Neural cell (in vitro differentiated cells): ENCODE results near the gene LRRC2. TPM values are rescaled to one million over a fixed set of nuclear protein-coding genes. Genes with fewer than 3 reads are reported as not detected.

Source experiments
- H2AFZ ChIP-seq: fragments of 200-600, 300-800 bp; sonication (generic), shearing (Covaris generic); 2 replicates; pipeline ENCODE4 v1.6.0; 2014; ENCODE audit warnings: low read depth, mild to moderate bottlenecking, antibody characterized with exemption, low read length, moderate library complexity
- H3F3A ChIP-seq: fragments of 200-600 bp; shearing (Covaris generic); 2 replicates; pipeline ENCODE4 v1.6.1; 2016; ENCODE audit warnings: mild to moderate bottlenecking, moderate library complexity, mixed read lengths, antibody characterized with exemption, low read length; ENCODE audit not compliant: insufficient read depth, poor library complexity, severe bottlenecking
- H3K27ac ChIP-seq: fragments of 200-600, 300-800 bp; sonication (generic), shearing (Covaris generic); 2 replicates; pipeline ENCODE4 v1.5.1; 2014; ENCODE audit warnings: mild to moderate bottlenecking, low read length, moderate library complexity
- H3K27me3 ChIP-seq: fragments of 300-800, 200-600 bp; sonication (generic), shearing (Covaris generic); 2 replicates; pipeline ENCODE4 v1.6.0; 2014; ENCODE audit warnings: mild to moderate bottlenecking, low read depth, low read length, moderate library complexity; ENCODE audit not compliant: insufficient read depth
- H3K36me3 ChIP-seq: fragments of 300-800, 200-600 bp; sonication (generic), shearing (Covaris generic); 2 replicates; pipeline ENCODE4 v1.5.1; 2014; ENCODE audit warnings: mild to moderate bottlenecking, antibody characterized with exemption, low read length, moderate library complexity; ENCODE audit not compliant: insufficient read depth
- H3K4me2 ChIP-seq: fragments of 300-800, 200-600 bp; sonication (generic), shearing (Covaris generic); 2 replicates; pipeline ENCODE4 v1.6.0; 2014; ENCODE audit warnings: mild to moderate bottlenecking, low read length
- H3K4me3 ChIP-seq: fragments of 300-800, 200-600 bp; sonication (generic), shearing (Covaris generic); 2 replicates; pipeline ENCODE4 v1.5.1; 2014; ENCODE audit warnings: mild to moderate bottlenecking, low read length, moderate library complexity
- H3K79me2 ChIP-seq: fragments of 200-600 bp; shearing (Covaris generic); replicated peaks from 2 replicates; pipeline ENCODE4 v1.6.0; 2014; ENCODE audit warnings: mild to moderate bottlenecking, low read length, moderate library complexity; ENCODE audit not compliant: insufficient read depth
- H3K9ac ChIP-seq: fragments of 300-800, 200-600 bp; sonication (generic), shearing (Covaris generic); 2 replicates; pipeline ENCODE4 v1.6.1; 2016; ENCODE audit warnings: mild to moderate bottlenecking, low read length, mixed read lengths
- H3K9me2 ChIP-seq: fragments of 200-600 bp; shearing (Covaris generic); 2 replicates; pipeline ENCODE4 v1.6.1; 2016; ENCODE audit warnings: mild to moderate bottlenecking, low read length, mixed read lengths; ENCODE audit not compliant: insufficient read depth
- H3K9me3 ChIP-seq: fragments of 200-600, 300-800 bp; sonication (generic), shearing (Covaris generic); 2 replicates; pipeline ENCODE4 v1.6.1; 2016; ENCODE audit warnings: mild to moderate bottlenecking, mixed run types, low read length, moderate library complexity, mixed read lengths
- H4K20me1 ChIP-seq: fragments of 200-600 bp; shearing (Covaris generic); 2 replicates; pipeline ENCODE4 v1.6.1; 2016; ENCODE audit warnings: mild to moderate bottlenecking, mixed run types; ENCODE audit not compliant: insufficient read depth
- EP300 ChIP-seq: fragments of 450-650 bp; conservative IDR thresholded peaks from 2 replicates; pipeline ENCODE4 v1.6.1; 2014; ENCODE audit warnings: antibody characterized with exemption, mild to moderate bottlenecking, moderate library complexity; ENCODE audit not compliant: poor library complexity, severe bottlenecking
- EZH2 ChIP-seq: fragments of 200-600, 300-800 bp; shearing (Covaris generic), sonication (generic); IDR thresholded peaks from 2 replicates; pipeline ENCODE4 v1.6.1; 2014; ENCODE audit warnings: antibody characterized with exemption, low read length, borderline replicate concordance, mild to moderate bottlenecking; ENCODE audit not compliant: insufficient read depth, poor library complexity, severe bottlenecking
- MXI1 ChIP-seq: fragments of 450-650 bp; conservative IDR thresholded peaks from 2 replicates; pipeline ENCODE4 v1.6.1; 2014; ENCODE audit warnings: antibody characterized with exemption, mild to moderate bottlenecking; ENCODE audit not compliant: poor library complexity, severe bottlenecking
- POLR2AphosphoS5 ChIP-seq: IDR thresholded peaks from 2 replicates; pipeline ENCODE4 v1.6.1; 2012
- RAD21 ChIP-seq: fragments of 450-650 bp; conservative IDR thresholded peaks from 2 replicates; pipeline ENCODE4 v1.6.1; 2014; ENCODE audit warnings: antibody characterized with exemption, mild to moderate bottlenecking, moderate library complexity
- SMC3 ChIP-seq: fragments of 450-650 bp; conservative IDR thresholded peaks from 2 replicates; pipeline ENCODE4 v1.6.1; 2014; ENCODE audit warnings: antibody characterized with exemption, mild to moderate bottlenecking, moderate library complexity; ENCODE audit not compliant: poor library complexity
- TAF1 ChIP-seq: IDR thresholded peaks from 2 replicates; pipeline ENCODE4 v1.6.1; 2012; ENCODE audit warnings: low read depth
- polyA plus RNA-seq: library from polyadenylated mRNA; depleted of rRNA; stranded (reverse); fragments of >200 nt; gene quantifications from 2 replicates; pipeline ENCODE4 v1.2.3, GENCODE V29; 2014
- TF ChIP-seq, protein P1 (sequence below): fragments of 450-650 bp; IDR thresholded peaks from 2 replicates; pipeline ENCODE4 v1.5.1; 2014; ENCODE audit warnings: antibody characterized with exemption, mild to moderate bottlenecking, moderate library complexity; ENCODE audit not compliant: poor library complexity, severe bottlenecking
- TF ChIP-seq, protein P2 (sequence below): IDR thresholded peaks from 2 replicates; pipeline ENCODE4 v1.6.1; 2012; ENCODE audit warnings: borderline replicate concordance

Gene LRRC2
- polyA plus RNA-seq, 1 donor from 2014 or later = not detected

DNA sequence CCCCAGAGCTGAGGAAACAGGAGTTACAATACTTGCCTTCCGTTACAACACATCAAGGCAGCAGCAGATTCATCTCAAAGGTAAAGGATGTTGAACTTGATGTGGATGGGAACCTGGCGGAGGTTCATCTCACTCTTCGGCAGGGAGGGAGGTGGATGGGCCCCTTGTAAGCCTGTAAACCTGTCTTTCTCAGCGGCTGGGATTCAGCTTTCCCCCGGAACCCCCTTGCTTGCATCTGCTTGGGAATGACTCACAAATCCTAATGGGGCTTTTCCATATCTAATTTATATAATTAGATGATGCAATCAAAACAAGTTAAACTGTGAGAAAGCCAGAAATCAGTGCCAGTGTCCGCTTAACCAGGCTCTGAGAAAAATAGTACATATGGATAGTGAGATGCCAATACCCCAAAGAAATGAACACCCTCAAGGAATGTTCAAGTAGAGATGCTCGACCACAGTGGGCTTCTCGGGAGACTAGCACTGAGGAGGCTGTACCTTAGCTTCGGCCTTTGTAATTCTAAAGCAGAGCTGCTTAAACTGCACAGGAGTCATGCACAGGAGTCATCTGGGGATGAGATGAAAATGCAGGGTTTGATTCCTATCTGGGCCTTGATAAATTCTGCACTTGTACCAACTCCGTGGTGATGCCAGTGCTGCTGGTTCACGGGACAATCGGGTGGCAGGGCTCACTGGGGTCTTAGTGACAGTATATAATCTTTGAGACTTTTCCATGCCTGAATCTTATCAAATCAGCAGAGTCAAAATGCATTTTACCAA lies 44.0 kb upstream of the LRRC2 start:
- H3K4me2 ChIP-seq = no peak overlapping the region
- H3K36me3 ChIP-seq = no peaks in the 10 kb centered on the region
- H3K79me2 ChIP-seq = no peaks in the 10 kb centered on the region
- H3K4me3 ChIP-seq = no peak overlapping the region
- H4K20me1 ChIP-seq = no peaks in the 10 kb centered on the region
- no peaks in the 10 kb centered on the region for H3K27me3 ChIP-seq
- no peak overlapping the region for H3K27ac ChIP-seq
- no peak overlapping the region for H2AFZ ChIP-seq
- no peaks in the 10 kb centered on the region for H3K9me3 ChIP-seq
- TF ChIP-seq RAD21 = no peak
- TF ChIP-seq, protein P1, sequence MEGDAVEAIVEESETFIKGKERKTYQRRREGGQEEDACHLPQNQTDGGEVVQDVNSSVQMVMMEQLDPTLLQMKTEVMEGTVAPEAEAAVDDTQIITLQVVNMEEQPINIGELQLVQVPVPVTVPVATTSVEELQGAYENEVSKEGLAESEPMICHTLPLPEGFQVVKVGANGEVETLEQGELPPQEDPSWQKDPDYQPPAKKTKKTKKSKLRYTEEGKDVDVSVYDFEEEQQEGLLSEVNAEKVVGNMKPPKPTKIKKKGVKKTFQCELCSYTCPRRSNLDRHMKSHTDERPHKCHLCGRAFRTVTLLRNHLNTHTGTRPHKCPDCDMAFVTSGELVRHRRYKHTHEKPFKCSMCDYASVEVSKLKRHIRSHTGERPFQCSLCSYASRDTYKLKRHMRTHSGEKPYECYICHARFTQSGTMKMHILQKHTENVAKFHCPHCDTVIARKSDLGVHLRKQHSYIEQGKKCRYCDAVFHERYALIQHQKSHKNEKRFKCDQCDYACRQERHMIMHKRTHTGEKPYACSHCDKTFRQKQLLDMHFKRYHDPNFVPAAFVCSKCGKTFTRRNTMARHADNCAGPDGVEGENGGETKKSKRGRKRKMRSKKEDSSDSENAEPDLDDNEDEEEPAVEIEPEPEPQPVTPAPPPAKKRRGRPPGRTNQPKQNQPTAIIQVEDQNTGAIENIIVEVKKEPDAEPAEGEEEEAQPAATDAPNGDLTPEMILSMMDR = no peak
- no peak for TF ChIP-seq EZH2
- TF ChIP-seq, protein P2, sequence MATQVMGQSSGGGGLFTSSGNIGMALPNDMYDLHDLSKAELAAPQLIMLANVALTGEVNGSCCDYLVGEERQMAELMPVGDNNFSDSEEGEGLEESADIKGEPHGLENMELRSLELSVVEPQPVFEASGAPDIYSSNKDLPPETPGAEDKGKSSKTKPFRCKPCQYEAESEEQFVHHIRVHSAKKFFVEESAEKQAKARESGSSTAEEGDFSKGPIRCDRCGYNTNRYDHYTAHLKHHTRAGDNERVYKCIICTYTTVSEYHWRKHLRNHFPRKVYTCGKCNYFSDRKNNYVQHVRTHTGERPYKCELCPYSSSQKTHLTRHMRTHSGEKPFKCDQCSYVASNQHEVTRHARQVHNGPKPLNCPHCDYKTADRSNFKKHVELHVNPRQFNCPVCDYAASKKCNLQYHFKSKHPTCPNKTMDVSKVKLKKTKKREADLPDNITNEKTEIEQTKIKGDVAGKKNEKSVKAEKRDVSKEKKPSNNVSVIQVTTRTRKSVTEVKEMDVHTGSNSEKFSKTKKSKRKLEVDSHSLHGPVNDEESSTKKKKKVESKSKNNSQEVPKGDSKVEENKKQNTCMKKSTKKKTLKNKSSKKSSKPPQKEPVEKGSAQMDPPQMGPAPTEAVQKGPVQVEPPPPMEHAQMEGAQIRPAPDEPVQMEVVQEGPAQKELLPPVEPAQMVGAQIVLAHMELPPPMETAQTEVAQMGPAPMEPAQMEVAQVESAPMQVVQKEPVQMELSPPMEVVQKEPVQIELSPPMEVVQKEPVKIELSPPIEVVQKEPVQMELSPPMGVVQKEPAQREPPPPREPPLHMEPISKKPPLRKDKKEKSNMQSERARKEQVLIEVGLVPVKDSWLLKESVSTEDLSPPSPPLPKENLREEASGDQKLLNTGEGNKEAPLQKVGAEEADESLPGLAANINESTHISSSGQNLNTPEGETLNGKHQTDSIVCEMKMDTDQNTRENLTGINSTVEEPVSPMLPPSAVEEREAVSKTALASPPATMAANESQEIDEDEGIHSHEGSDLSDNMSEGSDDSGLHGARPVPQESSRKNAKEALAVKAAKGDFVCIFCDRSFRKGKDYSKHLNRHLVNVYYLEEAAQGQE = no peak
- TF ChIP-seq SMC3 = no peak
- no peak for TF ChIP-seq MXI1
- no peak for TF ChIP-seq EP300
- no peak for TF ChIP-seq TAF1
- no peak for TF ChIP-seq POLR2AphosphoS5
- no peak overlapping the region for H3K9ac ChIP-seq
- H3K9me2 ChIP-seq = no peaks in the 10 kb centered on the region
- no peaks in the 10 kb centered on the region for H3F3A ChIP-seq

DNA sequence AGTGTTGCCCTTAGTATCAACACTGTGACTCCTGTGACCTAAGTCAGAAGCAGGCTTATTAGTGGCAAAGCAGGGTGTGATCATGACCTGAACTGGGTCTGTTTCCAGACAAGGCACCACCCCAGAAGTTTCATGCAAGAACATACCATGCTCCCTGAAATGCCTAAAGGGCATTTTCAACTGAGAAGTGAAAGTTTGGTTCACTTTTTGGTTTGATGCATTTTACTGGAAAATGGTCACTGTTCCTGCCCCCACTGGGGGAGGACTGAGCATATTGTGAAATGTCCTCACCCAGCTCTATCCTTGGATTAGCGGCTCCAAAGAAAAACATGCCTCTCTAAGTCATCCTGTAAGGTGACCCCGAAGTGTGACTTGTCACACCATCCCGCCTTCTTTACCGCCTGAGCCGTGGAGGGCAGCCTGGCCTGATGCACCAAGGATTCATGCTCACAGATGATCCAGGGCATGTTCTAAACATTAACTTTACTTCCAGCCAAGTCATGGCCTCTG lies 43.2 kb upstream of the LRRC2 start:
- no peaks in the 10 kb centered on the region for H3K27me3 ChIP-seq
- no peak overlapping the region for H3K27ac ChIP-seq
- no peaks in the 10 kb centered on the region for H3K36me3 ChIP-seq
- TF ChIP-seq, protein P2 = no peak
- no peak for TF ChIP-seq EP300
- no peak for TF ChIP-seq SMC3
- no peak for TF ChIP-seq TAF1
- TF ChIP-seq EZH2 = no peak
- TF ChIP-seq, protein P1 = no peak
- TF ChIP-seq MXI1 = no peak
- no peak for TF ChIP-seq POLR2AphosphoS5
- TF ChIP-seq RAD21 = no peak
- H3K4me2 ChIP-seq = no peak overlapping the region
- no peak overlapping the region for H3K4me3 ChIP-seq
- H2AFZ ChIP-seq = no peak overlapping the region
- H4K20me1 ChIP-seq = no peaks in the 10 kb centered on the region
- no peaks in the 10 kb centered on the region for H3K9me3 ChIP-seq
- H3K9me2 ChIP-seq = no peaks in the 10 kb centered on the region
- H3F3A ChIP-seq = no peaks in the 10 kb centered on the region
- H3K9ac ChIP-seq = no peak overlapping the region
- no peaks in the 10 kb centered on the region for H3K79me2 ChIP-seq
